Epithelial cell of esophagus (primary cell): ENCODE data around the gene CCDC88C.

Experiments used
- DNase-seq: peaks from one replicate; pipeline ENCODE4 v3.0.0; 2010; ENCODE audit warnings: low read depth
- H3K4me3 ChIP-seq: 2 replicates; pipeline ENCODE4 v1.5.1; 2011; ENCODE audit warnings: mild to moderate bottlenecking, low read length, control low read depth
- TF ChIP-seq, protein P1 (sequence below): IDR thresholded peaks from 2 replicates; pipeline ENCODE4 v1.5.1; 2011; ENCODE audit warnings: low read depth, mild to moderate bottlenecking, low read length, control low read depth, inconsistent platforms; ENCODE audit not compliant: insufficient read depth; ENCODE audit errors: missing control alignments

The CCDC88C gene

GRCh38 chr14:91284791-91285548, 132.7 kb downstream of the CCDC88C start:
- TF ChIP-seq, protein P1, sequence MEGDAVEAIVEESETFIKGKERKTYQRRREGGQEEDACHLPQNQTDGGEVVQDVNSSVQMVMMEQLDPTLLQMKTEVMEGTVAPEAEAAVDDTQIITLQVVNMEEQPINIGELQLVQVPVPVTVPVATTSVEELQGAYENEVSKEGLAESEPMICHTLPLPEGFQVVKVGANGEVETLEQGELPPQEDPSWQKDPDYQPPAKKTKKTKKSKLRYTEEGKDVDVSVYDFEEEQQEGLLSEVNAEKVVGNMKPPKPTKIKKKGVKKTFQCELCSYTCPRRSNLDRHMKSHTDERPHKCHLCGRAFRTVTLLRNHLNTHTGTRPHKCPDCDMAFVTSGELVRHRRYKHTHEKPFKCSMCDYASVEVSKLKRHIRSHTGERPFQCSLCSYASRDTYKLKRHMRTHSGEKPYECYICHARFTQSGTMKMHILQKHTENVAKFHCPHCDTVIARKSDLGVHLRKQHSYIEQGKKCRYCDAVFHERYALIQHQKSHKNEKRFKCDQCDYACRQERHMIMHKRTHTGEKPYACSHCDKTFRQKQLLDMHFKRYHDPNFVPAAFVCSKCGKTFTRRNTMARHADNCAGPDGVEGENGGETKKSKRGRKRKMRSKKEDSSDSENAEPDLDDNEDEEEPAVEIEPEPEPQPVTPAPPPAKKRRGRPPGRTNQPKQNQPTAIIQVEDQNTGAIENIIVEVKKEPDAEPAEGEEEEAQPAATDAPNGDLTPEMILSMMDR: no peak
- H3K4me3 ChIP-seq: no peak overlapping the region
- no peak for DNase-seq

DNA sequence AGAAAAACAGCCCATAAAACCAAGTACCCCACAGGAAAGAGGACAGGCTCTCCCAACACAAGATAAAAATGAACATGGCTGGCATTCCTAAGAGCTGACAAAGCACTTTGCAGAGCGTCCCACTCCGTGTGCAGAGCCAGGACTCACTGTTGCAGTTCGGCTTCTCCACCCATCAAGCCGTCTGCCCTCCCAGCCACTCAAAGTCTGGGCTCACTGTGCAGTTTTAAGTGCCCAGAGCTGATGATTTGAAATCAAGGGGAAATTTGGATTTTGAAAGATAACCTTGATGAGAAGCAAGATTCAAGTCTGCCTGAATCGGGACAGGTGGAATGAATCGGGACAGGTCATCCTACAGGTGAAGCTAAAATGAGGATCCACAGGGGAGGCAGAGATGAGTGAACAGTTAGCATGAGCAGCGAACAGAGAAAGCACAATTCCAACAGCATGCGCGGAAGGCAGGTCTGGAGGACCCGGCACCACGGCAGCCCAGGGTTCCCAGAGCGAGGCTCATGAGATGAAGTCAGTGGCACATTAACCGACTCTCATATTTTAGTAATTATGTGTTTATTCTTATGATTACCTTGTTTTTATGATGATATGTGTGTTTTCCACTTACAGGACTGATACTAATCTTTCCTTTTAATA, 133.4 kb downstream of the CCDC88C start:
- no peak overlapping the region for H3K4me3 ChIP-seq
- DNase-seq: peak; percentile 68
- TF ChIP-seq, protein P1: no peak

GRCh38 chr14:91283666-91284065, 134.0 kb downstream of the CCDC88C start:
- DNase-seq: no peak
- TF ChIP-seq, protein P1: no peak
- no peak overlapping the region for H3K4me3 ChIP-seq

GRCh38 chr14:91282954-91283645, 134.5 kb downstream of the CCDC88C start:
- H3K4me3 ChIP-seq: no peak overlapping the region
- TF ChIP-seq, protein P1: no peak
- no peak for DNase-seq

- peak; percentile 89 for DNase-seq
- TF ChIP-seq, protein P1: no peak
- no peak overlapping the region for H3K4me3 ChIP-seq
These were observed 136.3 kb downstream of the CCDC88C start for GRCh38 chr14:91281346-91281745.

- DNase-seq: no peak
- TF ChIP-seq, protein P1: no peak
- no peak overlapping the region for H3K4me3 ChIP-seq
These were observed 137.5 kb downstream of the CCDC88C start for GRCh38 chr14:91280129-91280528.

GRCh38 chr14:91279354-91279753, 138.3 kb downstream of the CCDC88C start:
- TF ChIP-seq, protein P1: no peak
- H3K4me3 ChIP-seq: no peak overlapping the region

More at GRCh38 chr14:91279354-91279753, 138.3 kb downstream of the CCDC88C start:
- no peak for DNase-seq
